HG03520 (cell line): ENCODE measurements around the gene FRYL.
"Not testable (repeated sequence)": the region's sequence is repeated elsewhere in the genome, so short reads cannot be mapped to it uniquely, and the experiment has no call there.

Experiments
- ATAC-seq: cut with Tn5 transposase; IDR thresholded peaks from one replicate; pipeline ENCODE4 v1.9.1; 2021; ENCODE audit warnings: mild to moderate bottlenecking, moderate library complexity; ENCODE audit not compliant: unreplicated experiment

FRYL gene

GRCh38 chr4:48779998-48780864 lies at the start of gene FRYL:
Gene FRYL (minus strand): TSS chr4:48780279. CDS start chr4:48634410, 145,869 bp downstream.
- peak; percentile 85 for ATAC-seq

GRCh38 chr4:48827622-48828021 lies 47.5 kb upstream of the FRYL start:
- no peak for ATAC-seq

- ATAC-seq: not testable (repeated sequence)
These were observed 41.4 kb upstream of the FRYL start for GRCh38 chr4:48821431-48821830.

GRCh38 chr4:48816971-48817370 lies 36.9 kb upstream of the FRYL start:
- no peak for ATAC-seq

GRCh38 chr4:48816297-48816696 lies 36.2 kb upstream of the FRYL start:
- ATAC-seq: not testable (repeated sequence)

- no peak for ATAC-seq
These were observed 35.4 kb upstream of the FRYL start for GRCh38 chr4:48815483-48815882.

GRCh38 chr4:48813964-48814363 lies 33.9 kb upstream of the FRYL start:
- ATAC-seq: peak; percentile 43

GRCh38 chr4:48812866-48813265 lies 32.8 kb upstream of the FRYL start:
- ATAC-seq: no peak

- ATAC-seq: no peak
These were observed 24.7 kb upstream of the FRYL start for GRCh38 chr4:48804584-48805301.

GRCh38 chr4:48801016-48801715 lies 21.1 kb upstream of the FRYL start:
- no peak for ATAC-seq

GRCh38 chr4:48800155-48800554 lies 20.1 kb upstream of the FRYL start:
- ATAC-seq: not testable (repeated sequence)

GRCh38 chr4:48799157-48799556 lies 19.1 kb upstream of the FRYL start:
- no peak for ATAC-seq

- no peak for ATAC-seq
These were observed 18.0 kb upstream of the FRYL start for GRCh38 chr4:48798117-48798516.

- ATAC-seq: no peak
These were observed 17.0 kb upstream of the FRYL start for GRCh38 chr4:48796927-48797679.

- no peak for ATAC-seq
These were observed 16.3 kb upstream of the FRYL start for GRCh38 chr4:48796191-48796926.

- ATAC-seq: no peak
These were observed 15.0 kb upstream of the FRYL start for GRCh38 chr4:48795108-48795507.

- no peak for ATAC-seq
These were observed 12.4 kb upstream of the FRYL start for GRCh38 chr4:48792348-48793006.

GRCh38 chr4:48791313-48791712 lies 11.2 kb upstream of the FRYL start:
- ATAC-seq: no peak

- no peak for ATAC-seq
These were observed 10.5 kb upstream of the FRYL start for GRCh38 chr4:48790561-48790960.

- ATAC-seq: no peak
These were observed 7.0 kb upstream of the FRYL start for GRCh38 chr4:48787056-48787455.
